Neural progenitor cell (in vitro differentiated cells): ENCODE measurements around the gene PPIL4. TPM values are rescaled to one million over a fixed set of nuclear protein-coding genes. Genes with fewer than 3 reads are reported as not detected.

Experiments
- DNase-seq: peaks from one replicate; pipeline ENCODE4 v3.0.0-alpha.2; 2016; ENCODE audit warnings: low spot score
- H2AFZ ChIP-seq: fragments of 200-600 bp; sonication (generic); replicated peaks from 2 replicates; pipeline ENCODE4 v1.6.1; 2016; ENCODE audit warnings: antibody characterized with exemption
- H3F3A ChIP-seq: fragments of 200-600 bp; sonication (generic); 2 replicates; pipeline ENCODE4 v1.6.1; 2016; ENCODE audit warnings: antibody characterized with exemption, low read depth
- H3K27ac ChIP-seq: fragments of 200-600 bp; sonication (generic); 2 replicates; pipeline ENCODE4 v1.5.1; 2016; ENCODE audit warnings: mild to moderate bottlenecking
- H3K27me3 ChIP-seq: fragments of 200-600 bp; sonication (generic); 2 replicates; pipeline ENCODE4 v1.6.1; 2016; ENCODE audit warnings: mild to moderate bottlenecking, moderate library complexity
- H3K36me3 ChIP-seq: fragments of 200-600 bp; sonication (generic); 2 replicates; pipeline ENCODE4 v1.5.1; 2016
- H3K4me1 ChIP-seq: fragments of 200-600 bp; sonication (generic); 2 replicates; pipeline ENCODE4 v1.6.1; 2016; ENCODE audit warnings: mixed run types
- H3K4me2 ChIP-seq: fragments of 200-600 bp; sonication (generic); 2 replicates; pipeline ENCODE4 v1.6.1; 2016
- H3K4me3 ChIP-seq: fragments of 200-600 bp; sonication (generic); 2 replicates; pipeline ENCODE4 v1.5.1; 2016
- H3K79me2 ChIP-seq: fragments of 200-600 bp; sonication (generic); 2 replicates; pipeline ENCODE4 v1.6.1; 2016; ENCODE audit warnings: low read depth
- H3K9ac ChIP-seq: fragments of 200-600 bp; sonication (generic); 2 replicates; pipeline ENCODE4 v1.6.1; 2016
- H3K9me3 ChIP-seq: fragments of 200-600 bp; sonication (generic); 2 replicates; pipeline ENCODE4 v1.5.1; 2016; ENCODE audit warnings: low read depth
- H4K20me1 ChIP-seq: fragments of 200-600 bp; sonication (generic); 2 replicates; pipeline ENCODE4 v1.6.1; 2016; ENCODE audit warnings: low read depth
- H3K27ac Mint-ChIP-seq: 3 replicates; pipeline ENCODE4 v1.8.0; 2021; ENCODE audit warnings: mixed read lengths
- H3K27me3 Mint-ChIP-seq: 2 replicates; pipeline ENCODE4 v1.8.0; 2022; ENCODE audit warnings: low read depth, mild to moderate bottlenecking, inconsistent platforms, moderate library complexity, mixed read lengths; ENCODE audit not compliant: insufficient read depth
- H3K36me3 Mint-ChIP-seq: 3 replicates; pipeline ENCODE4 v1.8.0; 2021; ENCODE audit warnings: mixed read lengths
- H3K4me1 Mint-ChIP-seq: 3 replicates; pipeline ENCODE4 v1.8.0; 2021; ENCODE audit warnings: mixed read lengths
- H3K4me3 Mint-ChIP-seq: 3 replicates; pipeline ENCODE4 v1.8.0; 2021; ENCODE audit warnings: mild to moderate bottlenecking, moderate library complexity, mixed read lengths
- H3K9me3 Mint-ChIP-seq: 3 replicates; pipeline ENCODE4 v1.8.0; 2020; ENCODE audit warnings: mixed read lengths
- CTCF ChIP-seq: fragments of 200-600 bp; sonication (generic); IDR thresholded peaks from 2 replicates; pipeline ENCODE4 v1.5.1; 2017; ENCODE audit warnings: antibody characterized with exemption, mild to moderate bottlenecking
- EZH2 ChIP-seq: fragments of 200-600 bp; sonication (generic); IDR thresholded peaks from 2 replicates; pipeline ENCODE4 v1.6.1; 2017; ENCODE audit warnings: antibody characterized with exemption, mild to moderate bottlenecking, moderate library complexity
- EZH2phosphoT487 ChIP-seq: fragments of 200-600 bp; sonication (generic); IDR thresholded peaks from 2 replicates; pipeline ENCODE4 v1.6.1; 2017; ENCODE audit warnings: antibody characterized with exemption
- total RNA-seq: library from RNA; depleted of rRNA; stranded (reverse); fragments of >200 nt; gene quantifications from 2 replicates; pipeline ENCODE4 v1.2.3, GENCODE V29; 2015; ENCODE audit warnings: low replicate concordance

The PPIL4 gene
- total RNA-seq, 1 donor from 2014 or later, result 80.6 TPM

- Mint-ChIP-seq H3K27ac (no peak overlapping the region), H3K9me3 (no peaks in the 10 kb centered on the region)
- no peak for DNase-seq
These were observed 31.9 kb downstream of the PPIL4 start for GRCh38 chr6:149513915-149514314.

DNA sequence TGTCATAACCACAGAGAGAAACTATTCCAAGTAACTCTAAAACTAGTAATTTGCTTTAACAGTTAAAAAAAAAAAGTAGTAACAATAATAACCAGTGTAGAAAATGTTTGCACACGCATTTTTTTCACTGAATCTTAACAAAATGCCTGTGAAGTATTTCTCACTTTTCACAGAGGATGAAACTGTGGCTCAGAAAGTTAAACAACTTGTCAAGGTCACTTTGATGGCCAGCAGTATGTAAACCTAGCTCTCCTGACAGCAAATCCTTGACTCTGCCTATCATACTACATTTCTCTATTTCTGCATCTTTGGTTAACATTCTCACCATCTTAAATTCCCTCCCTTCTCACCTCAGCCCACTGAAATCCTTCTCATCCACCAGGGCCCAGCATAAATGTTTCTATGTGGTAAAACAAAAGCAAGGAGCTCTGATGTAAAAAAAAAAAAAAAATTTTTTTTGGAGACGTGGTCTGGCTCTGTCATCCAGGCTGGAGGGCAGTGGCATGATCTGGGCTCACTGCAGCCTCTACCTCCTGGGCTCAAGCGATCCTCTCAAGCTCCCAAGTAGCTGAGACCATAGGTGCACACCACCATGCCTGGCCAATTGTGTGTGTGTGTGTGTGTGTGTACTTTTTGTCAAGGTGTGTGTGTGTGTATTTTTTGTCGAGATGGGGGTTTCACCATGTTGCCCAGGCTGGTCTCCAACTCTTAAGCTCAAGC lies 34.9 kb downstream of the PPIL4 start:
- DNase-seq, result no peak
- Mint-ChIP-seq H3K4me3 (no peak overlapping the region), H3K9me3 (no peaks in the 10 kb centered on the region), H3K27me3 (no peaks in the 10 kb centered on the region), H3K36me3 (peaks cover 14% of the 10 kb centered on the region), H3K4me1 (no peaks in the 10 kb centered on the region), H3K27ac (no peak overlapping the region)
- Histone ChIP-seq H2AFZ (no peak overlapping the region), H3K36me3 (peaks cover 6% of the 10 kb centered on the region), H4K20me1 (no peaks in the 10 kb centered on the region), H3F3A (no peaks in the 10 kb centered on the region), H3K4me3 (no peak overlapping the region), H3K9ac (no peak overlapping the region), H3K4me1 (no peaks in the 10 kb centered on the region), H3K79me2 (no peaks in the 10 kb centered on the region), H3K27ac (no peak overlapping the region), H3K4me2 (no peak overlapping the region), H3K9me3 (no peaks in the 10 kb centered on the region), H3K27me3 (no peaks in the 10 kb centered on the region)
- no peak for TF ChIP-seq EZH2phosphoT487
- no peak for TF ChIP-seq CTCF
- TF ChIP-seq EZH2, result no peak

More at GRCh38 chr6:149513915-149514314, 31.9 kb downstream of the PPIL4 start:
- H2AFZ ChIP-seq, result no peak overlapping the region
- no peaks in the 10 kb centered on the region for H3K9me3 ChIP-seq
- TF ChIP-seq CTCF (no peak), EZH2 (no peak), EZH2phosphoT487 (no peak)
- H3K27ac ChIP-seq, result no peak overlapping the region
- H3K4me3 ChIP-seq, result no peak overlapping the region
- Mint-ChIP-seq H3K36me3 (peaks cover 13% of the 10 kb centered on the region), H3K4me1 (no peaks in the 10 kb centered on the region), H3K27me3 (no peaks in the 10 kb centered on the region), H3K4me3 (no peak overlapping the region)
- H3K79me2 ChIP-seq, result no peaks in the 10 kb centered on the region
- H3K9ac ChIP-seq, result no peak overlapping the region
- no peaks in the 10 kb centered on the region for H4K20me1 ChIP-seq
- no peaks in the 10 kb centered on the region for H3K4me1 ChIP-seq
- no peak overlapping the region for H3K4me2 ChIP-seq
- peaks cover 6% of the 10 kb centered on the region for H3K36me3 ChIP-seq
- H3K27me3 ChIP-seq, result no peaks in the 10 kb centered on the region
- H3F3A ChIP-seq, result no peaks in the 10 kb centered on the region

DNA sequence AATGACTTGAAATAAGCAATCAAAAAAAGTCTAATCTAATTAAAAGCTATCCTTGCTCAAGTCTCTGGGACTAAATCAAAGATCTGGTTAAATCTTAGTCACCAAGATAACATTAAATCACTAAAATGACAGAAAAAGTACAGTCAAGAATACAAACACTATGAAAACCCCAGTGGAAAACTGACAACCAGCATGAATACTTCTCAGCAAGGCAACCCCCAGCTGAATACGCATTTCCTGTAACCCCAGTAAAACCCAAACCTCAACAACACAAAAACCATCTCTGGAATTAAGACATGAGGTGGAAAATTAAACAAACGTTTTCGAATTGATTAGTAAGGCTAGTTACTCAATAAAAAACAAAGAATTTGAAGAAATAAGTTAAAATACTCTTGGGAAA lies 37.4 kb downstream of the PPIL4 start:
- H3K27ac ChIP-seq, result no peak overlapping the region
- H3K27me3 Mint-ChIP-seq, result no peaks in the 10 kb centered on the region
- H3K27ac Mint-ChIP-seq, result no peak overlapping the region
- no peak overlapping the region for H2AFZ ChIP-seq
- no peaks in the 10 kb centered on the region for H3K4me1 ChIP-seq
- H3K9me3 Mint-ChIP-seq, result no peaks in the 10 kb centered on the region
- no peak for DNase-seq
- no peaks in the 10 kb centered on the region for H3F3A ChIP-seq
- TF ChIP-seq EZH2phosphoT487, result no peak
- TF ChIP-seq CTCF, result no peak
- TF ChIP-seq EZH2, result no peak
- H3K4me3 Mint-ChIP-seq, result no peak overlapping the region
- H4K20me1 ChIP-seq, result no peaks in the 10 kb centered on the region
- no peaks in the 10 kb centered on the region for H3K79me2 ChIP-seq
- no peak overlapping the region for H3K4me2 ChIP-seq
- H3K9ac ChIP-seq, result no peak overlapping the region
- H3K36me3 ChIP-seq, result peaks cover 6% of the 10 kb centered on the region
- H3K4me1 Mint-ChIP-seq, result no peaks in the 10 kb centered on the region
- H3K4me3 ChIP-seq, result no peak overlapping the region
- H3K36me3 Mint-ChIP-seq, result peaks cover 9% of the 10 kb centered on the region
- H3K9me3 ChIP-seq, result no peaks in the 10 kb centered on the region
- H3K27me3 ChIP-seq, result no peaks in the 10 kb centered on the region
